GM12872 (cell line): ENCODE measurements around the gene NFAM1.

Source experiments
- CTCF ChIP-seq: IDR thresholded peaks from 3 replicates; pipeline ENCODE4 v1.5.1; 2011; ENCODE audit warnings: low read depth, mild to moderate bottlenecking, low read length, moderate library complexity; ENCODE audit not compliant: insufficient read depth

The NFAM1 gene

GRCh38 chr22:42366806-42367581 is 65.2 kb downstream of the NFAM1 start:
- TF ChIP-seq CTCF = no peak

- TF ChIP-seq CTCF = no peak
Observed at GRCh38 chr22:42365942-42366695, 66.1 kb downstream of the NFAM1 start.

GRCh38 chr22:42365111-42365865 is 66.9 kb downstream of the NFAM1 start:
- no peak for TF ChIP-seq CTCF

GRCh38 chr22:42364604-42365110 is 67.5 kb downstream of the NFAM1 start:
- TF ChIP-seq CTCF = no peak

- TF ChIP-seq CTCF = no peak
Observed at GRCh38 chr22:42363892-42364291, 68.3 kb downstream of the NFAM1 start.

- TF ChIP-seq CTCF = no peak
Observed at GRCh38 chr22:42361523-42361922, 70.7 kb downstream of the NFAM1 start.

- TF ChIP-seq CTCF = no peak
Observed at GRCh38 chr22:42360348-42360747, 71.9 kb downstream of the NFAM1 start.
